ENCODE measurements around the gene SCN2A. TPM values are rescaled to one million over a fixed set of nuclear protein-coding genes. Genes with fewer than 3 reads are reported as not detected.
"Not testable (repeated sequence)": the region's sequence is repeated elsewhere in the genome, so short reads cannot be mapped to it uniquely, and the experiment has no call there.

SCN2A gene
- total and polyA plus RNA-seq, 2 experiments from 2014 or later = 0.95 TPM; not detected in 1

DNA sequence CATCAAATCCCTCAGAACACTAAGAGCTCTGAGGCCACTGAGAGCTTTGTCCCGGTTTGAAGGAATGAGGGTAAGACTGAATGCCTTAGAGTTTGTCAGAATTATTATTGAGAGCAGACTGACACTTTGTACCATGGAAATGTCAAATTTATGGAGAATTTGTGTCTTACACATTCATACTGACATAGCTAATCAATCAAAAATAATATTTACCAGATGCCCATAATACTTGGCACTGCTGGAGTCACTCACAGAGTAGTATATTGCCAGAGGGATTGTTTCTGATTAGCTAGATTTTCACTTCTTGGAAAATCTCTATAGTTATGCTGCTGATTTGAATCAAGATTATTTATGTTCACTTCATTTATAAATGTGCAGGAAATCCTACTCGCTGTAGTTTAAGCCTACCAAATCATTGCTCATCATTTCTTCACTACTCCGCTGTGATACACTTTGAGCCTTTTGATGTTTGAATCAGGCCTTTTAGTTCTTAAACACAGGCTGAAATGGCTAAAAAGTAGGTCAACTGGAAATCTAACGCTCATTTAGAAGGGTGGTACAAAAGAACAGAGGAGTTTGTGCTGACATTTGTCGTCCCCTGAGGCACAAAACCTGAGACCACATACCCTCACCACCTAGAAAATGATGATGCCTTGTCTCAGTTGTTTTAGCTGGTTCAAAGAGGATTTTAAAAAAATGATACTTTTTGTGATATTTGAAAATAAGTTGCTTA is 134.2 kb downstream of the SCN2A start:
- no peak for TF ChIP-seq CTCF (IDR thresholded peaks at IDR 0.05; ENCODE audit: low read depth, low read length)
- DNase-seq (ENCODE audit: low read depth in 1 of 2, low spot score in 1 of 2) = no peak
- Histone ChIP-seq H3K9me3 (ENCODE audit: low read depth) (no peaks in the 10 kb centered on the region), H3K4me1 (ENCODE audit: low read depth) (no peaks in the 10 kb centered on the region), H3K27me3 (no peaks in the 10 kb centered on the region), H3K36me3 (no peaks in the 10 kb centered on the region), H3K27ac (no peak overlapping the region), H3K4me3 (no peak overlapping the region)

DNA sequence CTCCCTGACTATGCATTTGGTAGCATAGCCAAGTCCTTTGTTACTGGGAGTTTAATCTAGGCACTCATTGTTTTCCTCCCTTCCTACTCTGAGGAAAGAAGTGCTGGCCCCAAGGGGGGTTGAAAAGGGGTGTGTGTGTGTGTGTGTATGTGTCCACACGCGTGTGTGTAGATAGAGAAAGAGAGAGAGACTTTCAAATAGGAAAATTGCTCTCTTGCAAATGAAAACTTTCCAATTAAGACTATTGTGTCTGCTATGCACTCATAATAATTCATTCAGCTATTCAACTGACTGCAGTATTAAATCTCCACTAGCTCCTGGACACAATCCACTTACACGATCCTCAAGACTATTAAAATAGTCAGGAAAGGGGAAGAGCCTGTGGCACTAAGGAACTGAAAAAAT is 137.4 kb downstream of the SCN2A start:
- Histone ChIP-seq H3K4me1 (ENCODE audit: low read depth) (no peaks in the 10 kb centered on the region), H3K4me3 (no peak overlapping the region), H3K27me3 (no peaks in the 10 kb centered on the region), H3K27ac (no peak overlapping the region), H3K9me3 (ENCODE audit: low read depth) (no peaks in the 10 kb centered on the region), H3K36me3 (no peaks in the 10 kb centered on the region)
- no peak for TF ChIP-seq CTCF (IDR thresholded peaks at IDR 0.05; ENCODE audit: low read depth, low read length)
- no peak for DNase-seq (ENCODE audit: low read depth in 1 of 2, low spot score in 1 of 2)

- Histone ChIP-seq H3K4me3 (no peak overlapping the region), H3K36me3 (no peaks in the 10 kb centered on the region), H3K27me3 (no peaks in the 10 kb centered on the region), H3K9me3 (ENCODE audit: low read depth) (no peaks in the 10 kb centered on the region), H3K27ac (no peak overlapping the region), H3K4me1 (ENCODE audit: low read depth) (no peaks in the 10 kb centered on the region)
- TF ChIP-seq CTCF (IDR thresholded peaks at IDR 0.05; ENCODE audit: low read depth, low read length) = no peak
- peak in 1 of 2 donors; percentile 11 for DNase-seq (ENCODE audit: low read depth in 1 of 2, low spot score in 1 of 2)
Measured at GRCh38 chr2:165382362-165382761, 143.1 kb downstream of the SCN2A start.

DNA sequence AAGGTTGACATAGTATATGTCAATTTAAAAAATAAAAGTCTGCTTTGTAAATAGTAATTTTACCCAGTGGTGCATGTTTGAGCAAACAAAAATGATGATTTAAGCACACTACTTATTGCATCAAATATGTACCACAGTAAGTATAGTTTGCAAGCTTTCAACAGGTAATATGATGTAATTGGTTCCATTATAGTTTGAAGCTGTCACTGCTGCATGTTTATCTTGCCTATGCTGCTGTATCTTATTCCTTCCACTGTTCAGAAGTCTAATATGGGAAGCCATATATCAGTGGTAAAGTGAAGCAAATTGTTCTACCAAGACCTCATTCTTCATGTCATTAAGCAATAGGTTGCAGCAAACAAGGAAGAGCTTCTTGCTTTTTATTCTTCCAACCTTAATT is 151.7 kb downstream of the SCN2A start:
- no peak for TF ChIP-seq CTCF (IDR thresholded peaks at IDR 0.05; ENCODE audit: low read depth, low read length)
- H3K27me3 ChIP-seq = no peaks in the 10 kb centered on the region
- no peaks in the 10 kb centered on the region for H3K9me3 ChIP-seq (ENCODE audit: low read depth)
- no peak overlapping the region for H3K4me3 ChIP-seq
- H3K27ac ChIP-seq = no peak overlapping the region
- DNase-seq (ENCODE audit: low read depth in 1 of 2, low spot score in 1 of 2) = no peak
- no peaks in the 10 kb centered on the region for H3K36me3 ChIP-seq
- H3K4me1 ChIP-seq (ENCODE audit: low read depth) = no peaks in the 10 kb centered on the region

- H3K4me1 ChIP-seq (ENCODE audit: low read depth) = no peaks in the 10 kb centered on the region
- no peak overlapping the region for H3K27ac ChIP-seq
- no peak for DNase-seq (ENCODE audit: low read depth in 1 of 2, low spot score in 1 of 2)
- TF ChIP-seq CTCF (IDR thresholded peaks at IDR 0.05; ENCODE audit: low read depth, low read length) = no peak
- H3K9me3 ChIP-seq (ENCODE audit: low read depth) = no peaks in the 10 kb centered on the region
- no peaks in the 10 kb centered on the region for H3K36me3 ChIP-seq
- no peak overlapping the region for H3K4me3 ChIP-seq
- H3K27me3 ChIP-seq = no peaks in the 10 kb centered on the region
Measured at GRCh38 chr2:165391791-165392190, 152.6 kb downstream of the SCN2A start.

- H3K9me3 ChIP-seq (ENCODE audit: low read depth); DNase-seq (ENCODE audit: low read depth in 1 of 2, low spot score in 1 of 2); H3K4me1 ChIP-seq (ENCODE audit: low read depth); H3K27me3 ChIP-seq; H3K27ac ChIP-seq; H3K4me3 ChIP-seq; H3K36me3 ChIP-seq: not testable (repeated sequence)
Measured at GRCh38 chr2:165398603-165399002, 159.4 kb downstream of the SCN2A start.

Data from cardiac muscle cell (in vitro differentiated cells and primary cell).